Middle frontal gyrus (tissue), 1 donor: ENCODE results near the gene FAM43A.

Experiments
- DNase-seq: peaks from one replicate; pipeline ENCODE4 v3.0.0-alpha.2; 2015; ENCODE audit warnings: low spot score; ENCODE audit errors: extremely low spot score

FAM43A gene

DNA sequence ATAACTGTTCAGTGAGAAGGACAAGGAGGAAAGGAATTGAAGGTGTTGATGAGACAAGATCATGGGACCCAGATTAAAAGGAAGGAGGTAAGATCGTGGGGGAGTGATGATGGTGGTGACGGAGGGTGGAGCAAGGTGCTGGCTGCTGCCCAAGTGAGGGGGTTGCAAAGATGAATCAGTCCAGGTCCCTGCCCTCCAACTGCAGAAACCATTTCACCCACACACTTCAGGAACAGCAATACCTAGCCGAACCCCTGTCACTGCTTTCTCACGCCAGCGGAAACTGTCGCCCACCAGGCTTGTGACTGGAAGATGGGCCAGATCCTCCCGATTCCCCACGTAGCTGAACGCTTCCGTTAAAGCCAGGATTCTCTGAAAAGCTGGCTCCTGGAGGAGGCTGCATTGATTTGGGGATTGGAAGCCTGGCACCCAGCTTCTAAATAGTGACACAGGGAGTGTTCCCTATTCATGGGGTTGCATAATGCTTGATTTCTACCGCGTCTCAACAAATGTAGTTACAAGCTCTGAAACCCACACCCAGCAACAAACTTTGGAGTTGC is 10.5 kb upstream of the FAM43A start:
- no peak for DNase-seq

DNA sequence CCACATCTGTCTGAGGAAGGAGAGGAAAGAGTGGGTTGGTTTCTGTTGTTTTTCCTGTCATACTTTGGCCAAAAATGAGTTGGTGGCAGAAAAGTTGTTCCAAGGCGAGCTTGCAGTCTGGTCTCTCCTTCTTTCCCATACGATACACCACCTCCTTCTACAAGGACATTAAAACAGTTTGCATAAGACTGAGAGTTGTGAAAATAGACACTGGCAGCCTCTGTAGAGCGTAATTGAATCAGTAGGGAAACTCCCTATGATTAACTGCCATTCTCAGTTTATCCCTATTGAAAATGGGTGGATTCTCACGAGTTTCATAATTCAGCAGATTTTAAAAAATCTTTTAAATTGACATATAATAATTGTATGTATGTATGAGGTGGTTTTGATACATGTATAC is 10.0 kb upstream of the FAM43A start:
- no peak for DNase-seq

DNA sequence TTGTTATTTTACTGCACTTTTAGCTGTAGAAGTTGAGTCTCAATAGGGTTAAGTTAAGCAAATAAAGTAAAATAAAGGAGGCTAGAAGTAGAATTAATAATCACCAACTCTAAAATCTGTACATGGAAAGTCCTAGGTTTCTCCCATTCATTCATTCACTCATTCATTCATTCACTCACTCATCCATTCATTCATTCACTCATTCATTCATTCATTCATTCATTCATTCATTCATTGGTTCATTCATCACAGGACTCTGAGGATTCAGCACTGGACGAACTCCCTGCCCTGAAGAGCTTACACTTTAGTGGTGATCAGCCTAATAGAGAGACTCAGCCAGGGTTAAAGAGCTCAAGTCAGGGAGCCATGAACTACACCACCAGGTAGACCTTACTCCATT is 9.2 kb upstream of the FAM43A start:
- no peak for DNase-seq

DNA sequence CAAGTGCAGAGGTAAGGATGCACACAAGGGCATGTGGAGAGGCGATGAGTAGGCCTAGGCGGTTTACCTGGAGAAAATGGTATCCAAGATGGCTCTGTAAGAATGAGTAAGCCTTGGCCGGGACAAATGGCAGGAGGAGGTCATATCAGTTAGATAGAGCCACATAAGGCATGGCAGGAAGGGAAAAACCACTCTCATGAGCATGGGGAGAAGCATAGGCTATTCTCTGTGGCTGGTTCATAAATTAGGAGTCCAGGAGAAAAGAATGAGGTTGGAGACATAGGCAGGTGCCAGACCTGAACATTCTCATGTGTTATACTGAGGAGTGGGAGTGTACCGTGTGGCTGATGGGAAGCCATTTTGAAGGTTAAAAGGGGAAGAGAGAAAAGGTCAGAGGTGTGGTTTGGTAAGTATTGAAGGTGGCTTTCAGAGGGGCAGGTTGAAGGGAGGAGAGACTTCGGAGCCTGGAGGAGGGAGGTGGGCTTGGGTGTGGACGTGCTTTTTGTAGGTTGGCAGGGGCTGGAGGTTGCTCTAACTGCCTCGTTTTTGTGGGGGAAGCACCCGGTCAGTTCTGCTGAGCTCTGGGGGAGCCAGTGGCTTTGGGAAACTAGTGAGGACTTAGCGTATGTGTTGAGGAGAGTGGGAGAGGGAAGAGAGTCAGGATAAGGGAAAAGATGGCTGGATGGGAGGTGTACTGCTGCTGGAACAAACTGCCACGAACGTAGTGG is 4.6 kb upstream of the FAM43A start:
- no peak for DNase-seq

DNA sequence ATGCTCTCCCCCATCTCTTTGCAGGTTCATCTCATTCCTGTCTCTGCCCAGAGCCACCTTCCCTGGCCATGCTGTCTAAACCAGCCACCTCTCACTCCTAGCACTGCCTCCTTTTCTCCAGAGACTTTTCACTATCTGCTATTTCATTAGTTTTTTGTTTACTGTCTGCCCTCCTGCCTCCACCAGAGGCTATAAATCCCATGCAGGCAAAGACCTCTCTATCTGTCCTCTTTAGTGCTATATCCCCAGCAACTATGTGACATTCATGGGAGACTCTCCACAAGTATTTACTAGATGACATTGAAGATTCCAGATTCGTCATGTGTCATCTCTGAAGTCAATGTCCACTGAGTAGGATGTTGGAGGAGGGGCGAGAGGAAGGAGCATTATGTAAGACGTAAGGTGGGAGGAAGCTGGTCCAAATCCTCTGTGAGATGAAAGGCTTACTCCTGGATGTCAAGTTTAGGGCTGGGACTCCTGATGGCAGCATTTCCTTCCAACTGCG is 3.4 kb upstream of the FAM43A start:
- no peak for DNase-seq

DNA sequence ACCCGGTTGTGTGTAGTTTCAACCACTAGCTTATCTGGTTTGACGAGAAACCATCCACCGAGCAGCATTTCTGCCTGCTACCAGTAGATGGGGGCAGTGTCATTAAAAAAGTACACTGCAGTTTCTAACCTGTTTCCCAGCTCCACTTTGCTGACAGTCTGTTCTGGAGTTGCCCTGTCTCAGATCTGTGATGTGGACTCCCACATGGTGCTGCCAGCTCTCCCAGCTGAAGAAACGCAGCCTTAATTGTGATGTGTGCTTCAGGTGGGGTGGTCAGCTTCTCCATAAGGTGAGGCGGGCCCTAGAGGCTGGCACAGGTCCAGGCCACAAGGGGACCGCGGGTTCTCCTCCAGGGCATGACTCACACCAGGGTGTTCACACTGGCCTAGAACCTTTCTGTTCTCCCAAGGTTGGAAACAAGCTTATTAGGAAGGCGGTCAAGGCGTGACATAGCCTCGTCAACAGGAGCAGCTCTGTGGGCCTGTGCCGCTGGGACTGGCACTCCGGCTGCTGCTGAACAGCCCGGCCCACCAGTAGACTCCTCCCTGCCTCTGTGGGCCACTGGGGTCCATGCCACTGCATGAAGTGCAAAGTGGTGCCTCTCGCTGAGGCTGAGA is 2.9 kb upstream of the FAM43A start:
- DNase-seq: peak; percentile 74

DNA sequence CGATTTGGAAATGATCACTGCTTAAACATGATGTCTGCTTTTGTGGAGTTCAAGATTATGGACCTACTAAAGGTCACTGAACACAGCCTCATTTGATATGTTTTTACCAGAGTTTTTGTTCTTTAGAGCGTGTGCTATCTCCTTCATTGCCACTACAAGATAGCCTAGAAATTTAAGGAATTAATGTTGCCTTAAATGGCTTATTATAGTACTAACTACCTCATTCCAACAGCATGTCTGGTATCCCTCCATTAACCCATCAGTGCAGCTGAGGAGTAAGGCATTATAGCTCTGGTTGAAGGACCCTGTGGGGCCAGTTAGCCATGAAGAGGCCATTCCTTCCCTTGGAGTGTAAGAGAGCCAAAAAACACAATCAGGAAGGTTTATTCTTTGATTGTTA is 2.3 kb upstream of the FAM43A start:
- DNase-seq: no peak

DNA sequence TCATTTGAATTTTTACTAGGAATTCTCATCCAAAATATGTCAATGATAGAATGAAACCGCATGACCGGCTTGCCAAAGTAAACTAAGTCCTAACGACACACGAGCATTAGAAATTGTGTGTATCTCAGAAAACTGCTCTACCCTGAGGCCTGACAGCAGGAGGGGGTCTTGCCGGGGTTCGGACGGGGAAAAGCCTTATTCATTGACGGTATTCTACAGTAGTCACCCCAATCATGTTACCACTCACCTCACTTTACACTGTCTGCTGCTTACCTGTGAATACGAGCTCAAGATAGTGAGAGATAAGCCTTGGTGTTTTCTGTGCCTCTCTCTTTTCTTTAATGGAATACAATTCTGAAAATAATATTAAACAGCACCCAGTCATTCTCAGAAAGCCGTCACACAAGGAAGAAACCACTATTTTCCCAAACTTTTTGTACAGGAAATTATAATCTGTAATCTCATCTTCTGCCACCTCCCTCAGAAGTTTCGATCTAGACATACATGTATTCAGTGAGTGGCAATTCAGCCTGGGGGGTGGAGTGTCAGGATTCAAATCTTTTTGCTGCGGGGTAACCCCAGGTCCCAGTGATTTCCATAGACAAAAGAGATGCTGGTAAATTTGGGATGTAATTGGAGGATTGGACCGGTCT is 492 bp upstream of the FAM43A start:
- no peak for DNase-seq

DNA sequence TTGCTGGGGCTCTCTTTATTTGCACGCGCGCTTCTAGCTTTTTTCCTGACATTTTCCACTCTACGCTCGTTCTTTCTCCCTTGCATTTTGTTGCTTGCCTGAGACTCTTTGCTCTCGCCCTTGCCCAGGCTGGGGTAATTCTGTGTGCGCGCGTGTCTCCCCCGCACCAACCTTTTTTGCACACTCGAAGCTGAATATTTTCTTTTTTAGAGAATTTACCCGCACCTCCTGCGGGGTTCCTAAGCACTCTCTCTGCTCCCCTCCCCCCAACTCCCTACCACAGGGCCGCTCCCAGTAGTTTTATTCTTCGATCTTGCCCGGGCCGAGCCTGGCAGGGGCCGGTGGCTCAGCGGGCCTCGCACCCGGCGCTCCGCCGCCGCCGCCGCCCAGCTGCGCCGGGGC is 732 bp downstream of the FAM43A start:
- DNase-seq: no peak

DNA sequence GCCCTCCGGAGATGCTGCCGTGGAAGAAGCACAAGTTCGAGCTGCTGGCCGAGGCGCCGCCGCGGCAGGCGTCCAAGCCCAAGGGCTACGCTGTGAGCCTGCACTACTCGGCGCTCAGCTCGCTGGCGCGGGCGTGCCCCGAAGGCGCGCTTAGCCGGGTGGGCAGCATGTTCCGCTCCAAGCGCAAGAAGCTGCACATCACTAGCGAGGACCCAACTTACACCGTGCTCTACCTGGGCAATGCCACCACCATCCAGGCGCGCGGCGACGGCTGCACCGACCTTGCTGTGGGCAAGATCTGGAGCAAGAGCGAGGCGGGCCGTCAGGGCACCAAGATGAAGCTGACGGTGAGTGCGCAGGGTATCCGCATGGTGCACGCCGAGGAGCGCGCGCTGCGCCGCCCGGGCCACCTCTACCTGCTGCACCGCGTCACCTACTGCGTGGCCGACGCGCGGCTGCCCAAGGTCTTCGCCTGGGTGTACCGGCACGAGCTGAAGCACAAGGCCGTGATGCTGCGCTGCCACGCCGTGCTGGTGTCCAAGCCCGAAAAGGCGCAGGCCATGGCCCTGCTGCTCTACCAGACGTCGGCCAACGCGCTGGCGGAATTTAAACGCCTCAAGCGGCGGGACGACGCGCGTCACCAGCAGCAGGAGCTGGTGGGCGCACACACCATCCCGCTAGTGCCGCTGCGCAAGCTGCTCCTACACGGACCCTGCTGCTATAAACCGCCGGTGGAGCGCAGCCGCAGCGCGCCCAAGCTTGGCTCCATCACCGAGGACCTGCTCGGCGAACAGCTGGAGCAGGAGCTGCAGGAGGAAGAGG is 1.3 kb downstream of the FAM43A start:
- DNase-seq: no peak

DNA sequence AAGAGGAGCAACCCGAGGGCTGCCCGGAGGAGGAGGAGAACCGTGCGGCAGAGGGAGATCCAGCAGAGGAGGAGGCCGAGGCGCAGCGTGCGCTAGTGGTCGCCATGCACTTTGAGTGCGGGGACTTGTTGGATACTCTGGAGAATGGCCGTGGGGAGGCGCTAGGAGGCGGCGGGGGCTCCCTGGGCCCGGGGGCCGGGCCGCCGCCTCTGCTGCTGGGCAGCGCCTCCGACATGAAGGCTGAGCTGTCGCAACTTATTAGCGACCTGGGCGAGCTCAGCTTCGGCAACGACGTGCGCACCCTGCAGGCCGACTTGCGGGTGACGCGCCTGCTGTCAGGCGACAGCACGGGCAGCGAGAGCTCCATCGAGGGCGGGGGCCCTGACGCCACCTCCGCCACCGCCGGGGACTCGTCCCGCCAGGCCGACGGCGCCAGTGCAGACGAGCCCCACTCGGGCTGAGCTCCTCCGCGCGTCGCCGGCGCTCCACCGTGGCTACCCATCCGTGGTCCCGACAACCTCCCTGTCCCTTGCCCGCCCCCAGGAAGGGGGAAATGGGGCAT is 2.0 kb downstream of the FAM43A start:
- DNase-seq: no peak

DNA sequence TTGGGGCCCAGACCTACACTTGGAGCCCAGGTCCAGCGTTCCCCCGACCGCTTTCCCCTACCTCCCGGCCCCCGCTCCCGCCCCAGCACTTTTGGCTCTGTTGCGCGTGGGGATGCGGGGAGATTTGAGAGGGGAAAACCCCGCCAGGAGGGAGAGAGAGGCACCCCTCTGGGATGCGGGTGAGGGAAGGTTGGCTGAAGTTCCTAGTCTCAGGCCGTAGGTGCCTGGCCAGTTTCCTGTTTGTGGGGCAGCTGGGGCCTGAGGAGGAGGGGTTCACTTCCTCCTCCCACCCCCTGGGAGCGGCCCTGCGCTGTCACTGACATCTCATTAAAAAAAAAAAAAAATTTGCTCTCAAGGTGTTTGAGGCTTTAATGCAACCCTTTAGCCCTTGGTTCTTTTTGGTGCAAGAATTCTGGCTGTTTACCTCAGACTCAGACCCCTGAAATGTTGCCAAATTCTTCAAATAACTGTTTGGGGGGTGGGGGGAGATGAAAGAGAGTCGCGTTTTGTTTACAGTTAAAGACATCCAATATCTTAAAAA is 2.6 kb downstream of the FAM43A start:
- no peak for DNase-seq

DNA sequence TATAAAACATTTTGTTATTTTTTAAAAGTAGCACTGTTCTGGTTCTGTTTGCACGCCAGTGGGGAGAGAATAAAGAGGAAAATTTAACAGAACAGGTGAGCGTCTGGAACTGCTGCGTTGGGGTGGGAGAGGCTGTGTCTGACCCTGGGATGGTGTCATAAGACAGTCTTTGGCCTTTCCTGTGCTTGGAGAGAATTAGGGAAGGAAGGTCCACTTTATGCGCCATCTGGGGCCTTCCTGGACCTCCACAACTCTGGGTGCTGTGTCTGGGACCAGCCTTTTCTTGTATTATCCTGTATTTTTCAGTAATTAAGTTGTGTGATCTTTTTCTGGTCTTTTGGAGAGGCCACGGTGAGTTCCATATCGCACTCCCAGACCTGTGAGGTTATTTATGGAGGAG is 3.3 kb downstream of the FAM43A start:
- no peak for DNase-seq

DNA sequence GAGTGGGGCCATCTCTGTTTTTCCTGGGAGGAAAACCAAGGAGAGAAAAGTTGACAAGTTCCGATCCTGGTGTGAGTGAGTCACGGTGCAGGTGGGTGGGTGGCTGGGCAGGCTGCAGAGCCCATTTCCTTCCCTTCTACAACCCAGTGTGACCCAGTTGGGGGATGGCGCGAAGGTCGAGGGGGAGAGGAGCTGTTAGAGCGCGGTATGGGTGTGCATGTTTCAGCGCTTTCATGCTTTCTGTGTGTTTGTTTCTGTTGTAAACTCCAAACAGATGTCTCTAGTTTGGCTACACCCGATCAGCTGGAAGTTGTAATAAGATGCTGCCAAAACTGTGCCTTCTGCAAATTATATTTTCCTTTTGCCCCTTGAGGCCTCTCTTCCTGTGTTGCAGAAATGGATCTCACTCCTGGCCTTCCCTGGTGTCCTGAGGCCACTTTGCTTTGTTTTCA is 3.8 kb downstream of the FAM43A start:
- no peak for DNase-seq

DNA sequence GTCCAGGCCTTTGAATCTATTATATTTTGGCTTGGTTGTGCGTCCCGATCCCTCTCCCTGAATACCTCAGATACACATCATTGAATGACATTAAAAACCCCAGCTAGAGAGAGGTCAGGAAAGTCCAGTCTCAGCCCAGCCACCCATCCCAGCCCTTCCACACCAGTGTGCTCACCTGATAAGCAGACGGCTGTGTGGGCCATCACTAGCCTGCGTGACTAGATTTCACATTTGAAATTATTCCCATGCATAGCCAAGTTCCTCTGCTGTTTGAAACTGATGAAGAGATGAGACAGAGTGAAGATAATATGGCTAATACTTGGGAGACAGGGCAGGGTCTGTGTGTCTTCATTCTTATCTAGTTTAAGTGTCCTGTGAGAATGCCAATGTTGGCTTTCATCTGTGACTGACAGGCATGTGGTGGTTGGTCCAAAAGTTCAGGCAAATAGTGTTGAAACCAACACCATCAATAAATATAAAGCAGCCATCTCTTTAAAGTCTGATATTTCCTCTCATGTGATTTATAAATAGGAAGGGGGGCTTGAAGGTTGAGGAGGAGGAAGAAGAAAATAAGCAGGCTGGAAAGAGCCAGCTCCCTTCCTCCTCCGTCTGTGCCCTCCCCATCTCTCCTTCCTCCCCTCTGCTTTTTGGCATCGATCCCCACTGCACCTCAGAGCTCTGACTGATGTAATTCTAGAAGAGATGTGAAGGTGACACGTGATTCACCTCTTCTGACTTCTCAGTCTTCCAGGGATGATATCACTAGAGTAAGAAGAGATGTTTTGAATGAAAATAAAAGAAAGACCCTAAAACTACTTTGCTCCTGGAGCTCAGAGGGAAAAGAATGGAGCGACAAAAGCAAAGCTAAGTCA is 5.1 kb downstream of the FAM43A start:
- DNase-seq: no peak

DNA sequence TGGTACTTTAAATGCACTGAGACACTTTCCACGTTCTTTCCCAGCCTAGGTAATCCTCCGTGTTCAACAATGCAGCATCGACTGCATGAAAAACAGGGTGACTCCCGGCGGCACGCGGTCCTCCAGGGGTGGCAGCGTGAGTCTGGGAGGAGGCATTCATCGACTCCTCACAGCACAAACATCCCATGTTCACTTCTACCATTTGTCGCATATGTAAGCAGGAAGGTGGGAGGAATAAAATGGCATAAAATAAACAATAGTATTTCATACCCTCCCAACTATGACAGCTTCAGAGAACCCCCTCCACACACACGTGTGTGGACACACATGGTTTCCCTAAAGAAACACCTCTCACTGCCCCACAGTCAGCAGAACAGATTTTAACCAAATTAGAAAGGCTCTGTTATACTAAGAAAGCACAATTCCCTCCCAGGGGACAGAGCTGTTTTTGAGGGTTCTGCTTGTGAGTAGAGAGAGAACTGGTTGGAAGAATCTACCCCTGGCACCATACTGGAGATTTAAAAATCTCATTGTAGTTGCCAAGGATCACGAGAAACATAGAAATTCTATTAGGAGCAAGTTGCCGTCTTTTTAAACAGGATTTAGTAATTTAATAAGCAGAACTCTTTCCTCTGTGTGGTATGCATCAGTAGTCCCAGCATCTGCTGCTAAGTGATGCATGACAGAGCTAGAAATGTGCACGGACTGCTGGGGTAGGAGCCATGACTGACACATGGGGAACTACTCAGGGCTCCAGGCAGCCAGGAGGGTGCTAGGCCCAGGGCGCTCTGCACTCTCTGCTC is 6.0 kb downstream of the FAM43A start:
- no peak for DNase-seq

DNA sequence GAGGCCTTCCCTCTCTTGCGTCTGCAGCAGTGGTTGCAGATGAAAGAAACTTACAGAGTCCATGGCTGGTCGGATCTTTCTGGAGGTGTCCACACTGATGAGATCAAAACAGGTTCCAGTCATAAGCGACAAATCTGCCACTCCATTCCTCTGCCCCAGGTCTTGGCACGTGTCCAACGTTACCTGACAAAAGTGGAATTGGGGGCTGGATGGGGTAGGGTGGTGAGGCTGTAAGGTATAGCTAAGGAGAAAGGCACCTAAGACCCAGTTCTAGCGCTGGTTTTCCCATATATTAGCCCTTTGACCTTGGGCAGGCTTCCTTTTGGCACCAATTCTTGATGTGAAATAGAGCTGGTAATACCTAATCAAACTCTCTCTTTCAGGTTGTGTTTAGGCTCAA is 11.0 kb downstream of the FAM43A start:
- DNase-seq: no peak

DNA sequence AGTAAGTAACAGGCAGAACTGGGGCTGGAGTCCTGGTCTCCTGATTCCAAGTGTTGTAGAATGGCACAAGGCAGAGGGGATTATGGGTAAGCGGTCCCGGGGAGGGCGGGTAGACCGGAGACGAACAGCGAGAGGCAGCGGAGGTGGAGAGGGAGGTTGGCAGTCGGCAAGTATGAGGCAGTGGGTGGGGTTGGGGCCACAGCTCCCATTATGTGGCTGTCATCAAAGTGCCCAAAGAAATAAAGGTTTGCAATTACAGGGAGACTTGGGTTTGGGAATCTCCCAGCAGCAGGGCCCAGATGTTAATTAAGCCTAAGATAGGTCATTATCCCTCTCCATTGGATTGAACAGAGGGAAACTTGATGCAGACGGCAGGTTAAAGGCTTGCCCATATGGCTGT is 16.9 kb downstream of the FAM43A start:
- DNase-seq: no peak

DNA sequence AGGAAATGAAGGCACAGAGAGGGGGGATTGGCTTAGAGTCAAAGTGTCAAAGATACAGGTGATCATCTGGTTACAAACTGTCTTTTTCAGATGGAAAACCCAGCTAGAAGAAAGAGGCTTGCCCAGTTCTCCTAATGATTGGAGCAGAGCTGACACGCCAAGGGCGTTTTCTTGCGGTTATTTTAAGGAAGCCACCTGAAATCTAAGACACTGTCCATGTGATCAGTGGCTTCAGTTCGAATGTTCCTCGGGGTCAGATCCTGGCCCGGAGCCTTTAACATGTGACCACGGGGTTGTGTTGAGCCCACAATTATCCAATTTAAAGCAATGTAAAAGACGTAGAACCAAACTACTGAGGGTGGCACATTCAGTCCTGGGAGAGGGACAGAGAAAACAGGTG is 19.5 kb downstream of the FAM43A start:
- DNase-seq: no peak
